HUES48 (cell line): Measurements from ENCODE around the gene AMOT.
A peak's percentile ranks its signal among the peaks of the same experiment; 100 is the strongest.

Experiments
- H3K27ac ChIP-seq: one replicate; pipeline ENCODE4 v1.7.0; 2013; ENCODE audit warnings: low read depth, low read length, inconsistent platforms
- H3K27me3 ChIP-seq: 2 replicates; pipeline ENCODE4 v1.6.1; 2013; ENCODE audit warnings: mild to moderate bottlenecking, low read length; ENCODE audit not compliant: control insufficient read depth, insufficient read depth
- H3K36me3 ChIP-seq: 2 replicates; pipeline ENCODE4 v1.6.1; 2013; ENCODE audit warnings: low read length; ENCODE audit not compliant: control insufficient read depth, insufficient read depth
- H3K4me1 ChIP-seq: 2 replicates; pipeline ENCODE4 v1.6.1; 2013; ENCODE audit warnings: mild to moderate bottlenecking, low read length; ENCODE audit not compliant: control insufficient read depth, insufficient read depth
- H3K4me3 ChIP-seq: 2 replicates; pipeline ENCODE4 v1.5.1; 2013; ENCODE audit warnings: mild to moderate bottlenecking, low read depth, low read length
- H3K9ac ChIP-seq: 2 replicates; pipeline ENCODE4 v1.6.1; 2013; ENCODE audit warnings: mild to moderate bottlenecking, low read depth, low read length, moderate library complexity
- H3K9me3 ChIP-seq: 2 replicates; pipeline ENCODE4 v1.6.1; 2013; ENCODE audit warnings: low read length; ENCODE audit not compliant: control insufficient read depth, insufficient read depth

Gene AMOT

GRCh38 chrX:112839856-112840255, 775 bp downstream of the AMOT start:
- Histone ChIP-seq H3K4me3 (peak overlapping the region; percentile 97), H3K9ac (no peak overlapping the region), H3K27ac (no peak overlapping the region), H3K4me1 (peaks cover 22% of the 10 kb centered on the region), H3K27me3 (peaks cover 51% of the 10 kb centered on the region), H3K36me3 (no peaks in the 10 kb centered on the region), H3K9me3 (no peaks in the 10 kb centered on the region)

- no peak overlapping the region for H3K27ac ChIP-seq
- H3K4me1 ChIP-seq: peaks cover 44% of the 10 kb centered on the region
- no peaks in the 10 kb centered on the region for H3K9me3 ChIP-seq
- H3K36me3 ChIP-seq: no peaks in the 10 kb centered on the region
- H3K27me3 ChIP-seq: peaks cover 55% of the 10 kb centered on the region
- H3K4me3 ChIP-seq: no peak overlapping the region
- no peak overlapping the region for H3K9ac ChIP-seq
Observed at GRCh38 chrX:112837531-112837930, 3.1 kb downstream of the AMOT start.

GRCh38 chrX:112835019-112835418, 5.6 kb downstream of the AMOT start:
- peaks cover 45% of the 10 kb centered on the region for H3K4me1 ChIP-seq

GRCh38 chrX:112834031-112834845, 6.4 kb downstream of the AMOT start:
- Histone ChIP-seq H3K4me1 (peaks cover 41% of the 10 kb centered on the region), H3K36me3 (no peaks in the 10 kb centered on the region), H3K27me3 (peaks cover 44% of the 10 kb centered on the region), H3K9me3 (no peaks in the 10 kb centered on the region), H3K27ac (no peak overlapping the region), H3K4me3 (no peak overlapping the region), H3K9ac (no peak overlapping the region)

More at GRCh38 chrX:112835019-112835418, 5.6 kb downstream of the AMOT start:
- no peak overlapping the region for H3K4me3 ChIP-seq
- no peak overlapping the region for H3K9ac ChIP-seq
- no peak overlapping the region for H3K27ac ChIP-seq
- H3K9me3 ChIP-seq: no peaks in the 10 kb centered on the region
- H3K36me3 ChIP-seq: no peaks in the 10 kb centered on the region
- H3K27me3 ChIP-seq: peaks cover 52% of the 10 kb centered on the region

- peaks cover 33% of the 10 kb centered on the region for H3K4me1 ChIP-seq
- no peak overlapping the region for H3K9ac ChIP-seq
Observed at GRCh38 chrX:112832481-112833095, 8.0 kb downstream of the AMOT start.

GRCh38 chrX:112830540-112830939, 10.1 kb downstream of the AMOT start:
- no peak overlapping the region for H3K27ac ChIP-seq
- peaks cover 8% of the 10 kb centered on the region; the same call in 1 of the 2 replicates for H3K27me3 ChIP-seq
- no peaks in the 10 kb centered on the region for H3K36me3 ChIP-seq
- H3K9ac ChIP-seq: no peak overlapping the region
- H3K4me3 ChIP-seq: no peak overlapping the region
- H3K9me3 ChIP-seq: no peaks in the 10 kb centered on the region
- H3K4me1 ChIP-seq: peaks cover 27% of the 10 kb centered on the region

More at GRCh38 chrX:112832481-112833095, 8.0 kb downstream of the AMOT start:
- Histone ChIP-seq H3K9me3 (no peaks in the 10 kb centered on the region), H3K27ac (no peak overlapping the region), H3K4me3 (no peak overlapping the region), H3K27me3 (peaks cover 27% of the 10 kb centered on the region), H3K36me3 (no peaks in the 10 kb centered on the region)

GRCh38 chrX:112827292-112827903, 13.2 kb downstream of the AMOT start:
- H3K9ac ChIP-seq: no peak overlapping the region
- H3K4me3 ChIP-seq: no peak overlapping the region
- H3K9me3 ChIP-seq: no peaks in the 10 kb centered on the region
- H3K27me3 ChIP-seq: peaks cover 3% of the 10 kb centered on the region; the same call in 1 of the 2 replicates
- H3K36me3 ChIP-seq: no peaks in the 10 kb centered on the region
- 0 out of 2 replicates have a peak, but pooled peaks cover 4% of the 10 kb centered on the region for H3K4me1 ChIP-seq
- H3K27ac ChIP-seq: no peak overlapping the region

- H3K9me3 ChIP-seq: no peaks in the 10 kb centered on the region
- peaks cover 9% of the 10 kb centered on the region; the same call in 1 of the 2 replicates for H3K27me3 ChIP-seq
- H3K27ac ChIP-seq: no peak overlapping the region
- no peaks in the 10 kb centered on the region for H3K36me3 ChIP-seq
- no peak overlapping the region for H3K4me3 ChIP-seq
- no peak overlapping the region for H3K9ac ChIP-seq
- H3K4me1 ChIP-seq: no peaks in the 10 kb centered on the region
Observed at GRCh38 chrX:112826023-112826422, 14.6 kb downstream of the AMOT start.

GRCh38 chrX:112822892-112823291, 17.7 kb downstream of the AMOT start:
- Histone ChIP-seq H3K27ac (no peak overlapping the region), H3K9ac (no peak overlapping the region), H3K36me3 (no peaks in the 10 kb centered on the region), H3K4me1 (peaks cover 8% of the 10 kb centered on the region), H3K27me3 (peaks cover 12% of the 10 kb centered on the region), H3K4me3 (no peak overlapping the region), H3K9me3 (no peaks in the 10 kb centered on the region)

- no peaks in the 10 kb centered on the region for H3K9me3 ChIP-seq
- no peak overlapping the region for H3K27ac ChIP-seq
- no peak overlapping the region for H3K9ac ChIP-seq
- H3K27me3 ChIP-seq: peaks cover 12% of the 10 kb centered on the region
- H3K4me3 ChIP-seq: no peak overlapping the region
- no peaks in the 10 kb centered on the region for H3K36me3 ChIP-seq
- peaks cover 8% of the 10 kb centered on the region for H3K4me1 ChIP-seq
Observed at GRCh38 chrX:112820364-112821268, 20.0 kb downstream of the AMOT start.
